ENCODE results near the gene DNAH5. TPM values are rescaled to one million over a fixed set of nuclear protein-coding genes. Genes with fewer than 3 reads are reported as not detected.

DNAH5 gene
- total and polyA plus RNA-seq, 2 of the 8 experiments (the other 6 are each of a cell fraction or from before 2014, with no cell fraction given): 0.30 to 0.73 TPM

DNA sequence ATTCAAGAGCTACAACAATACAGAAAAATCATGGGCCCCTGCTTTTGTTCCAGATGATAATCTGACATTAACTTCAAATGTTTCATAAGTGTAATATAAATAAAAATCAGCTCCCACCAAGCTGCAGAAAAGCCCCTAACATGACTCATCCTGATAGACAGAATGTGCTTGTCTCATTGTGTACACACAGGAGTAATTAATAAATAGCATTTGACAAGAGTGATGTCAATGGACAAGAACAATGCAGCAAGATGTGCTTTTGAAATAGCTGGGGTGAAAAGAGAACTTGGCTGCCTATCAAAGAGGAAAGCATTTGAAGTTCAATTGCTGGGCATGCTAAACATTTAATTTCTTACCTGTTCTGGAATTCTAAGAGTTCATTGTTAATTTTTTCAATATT lies 79.2 kb downstream of the DNAH5 start:
- H3K4me2 ChIP-seq (ENCODE audit: insufficient read depth in 1 of 2, low read depth in 2 of 2, low read length in 2 of 2): no peak overlapping the region
- no peak overlapping the region for H3K23ac ChIP-seq (ENCODE audit: insufficient read length)
- no peak overlapping the region for H3K4ac ChIP-seq (replicated peaks; ENCODE audit: insufficient read length, low read depth, low read length)
- H3K9me3 ChIP-seq (ENCODE audit: insufficient read depth in 2 of 2, low read depth in 1 of 2, low read length in 1 of 2): no peaks in the 10 kb centered on the region
- no peak overlapping the region for H2BK120ac ChIP-seq (replicated peaks; ENCODE audit: low read depth, low read length)
- no peaks in the 10 kb centered on the region for H3K4me1 ChIP-seq (replicated peaks in 1 of 4; ENCODE audit: control insufficient read depth in 3 of 4, insufficient read depth in 4 of 4, low read length in 3 of 4)
- no peaks in the 10 kb centered on the region for H3K27me3 ChIP-seq (replicated peaks in 1 of 4; ENCODE audit: control insufficient read depth in 3 of 4, extremely low read depth in 1 of 4, insufficient read depth in 3 of 4, low read length in 3 of 4)
- H2BK15ac ChIP-seq (ENCODE audit: low read length): no peak overlapping the region
- H4K5ac ChIP-seq (ENCODE audit: insufficient read length, low read depth, low read length): no peak overlapping the region
- H4K20me1 ChIP-seq (replicated peaks in 1 of 2; ENCODE audit: control insufficient read depth in 1 of 2, insufficient read depth in 2 of 2, low read length in 2 of 2): no peaks in the 10 kb centered on the region
- H4K8ac ChIP-seq (ENCODE audit: extremely low read depth, insufficient read depth, low read length): no peak overlapping the region
- no peaks in the 10 kb centered on the region for H3K79me1 ChIP-seq (ENCODE audit: low read depth, low read length)
- H3K4me3 ChIP-seq (ENCODE audit: extremely low read depth in 1 of 4, insufficient read depth in 2 of 4, low read depth in 3 of 4, low read length in 4 of 4): no peak overlapping the region
- H2BK20ac ChIP-seq (ENCODE audit: low read length): no peak overlapping the region
- no peak overlapping the region for H2AK5ac ChIP-seq (ENCODE audit: low read depth, low read length)
- H3K36me3 ChIP-seq (ENCODE audit: control insufficient read depth in 2 of 4, insufficient read depth in 4 of 4, low read length in 3 of 4): no peaks in the 10 kb centered on the region
- H3K79me2 ChIP-seq (ENCODE audit: control insufficient read depth in 1 of 2, insufficient read depth in 2 of 2, low read length in 2 of 2): no peaks in the 10 kb centered on the region
- H3K23me2 ChIP-seq (ENCODE audit: low read depth, low read length): no peaks in the 10 kb centered on the region; the same call in 1 of the 2 replicates
- no peak overlapping the region for H2AFZ ChIP-seq (ENCODE audit: low read length)
- H2BK12ac ChIP-seq (ENCODE audit: low read depth, low read length): no peak overlapping the region
- H3K27ac ChIP-seq (ENCODE audit: low read depth, low read length): no peak overlapping the region
- CTCF ChIA-PET (ENCODE audit: partially characterized antibody): interaction anchor here (0.6 to 1.6 kb wide), 3 partner anchors 9 to 205 kb away, joined by 3 to 6 read pairs (median 5); no protein-coding TSS in a partner anchor
- no peak for TF ChIP-seq TBP (IDR thresholded peaks at IDR 0.05; ENCODE audit: low read depth, low read length)
- TF ChIP-seq, protein P1, sequence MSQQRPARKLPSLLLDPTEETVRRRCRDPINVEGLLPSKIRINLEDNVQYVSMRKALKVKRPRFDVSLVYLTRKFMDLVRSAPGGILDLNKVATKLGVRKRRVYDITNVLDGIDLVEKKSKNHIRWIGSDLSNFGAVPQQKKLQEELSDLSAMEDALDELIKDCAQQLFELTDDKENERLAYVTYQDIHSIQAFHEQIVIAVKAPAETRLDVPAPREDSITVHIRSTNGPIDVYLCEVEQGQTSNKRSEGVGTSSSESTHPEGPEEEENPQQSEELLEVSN (IDR thresholded peaks at IDR 0.05): no peak
- no peak for TF ChIP-seq ZNF274 (IDR thresholded peaks at IDR 0.05; ENCODE audit: borderline replicate concordance, extremely low read depth, low read length)
- no peak for TF ChIP-seq RXRA (IDR thresholded peaks at IDR 0.05; ENCODE audit: insufficient read depth, low read depth, low read length)
- TF ChIP-seq KDM4A (IDR thresholded peaks at IDR 0.05; ENCODE audit: low read depth, low read length, severe bottlenecking): no peak
- H3K9ac ChIP-seq (replicated peaks in 1 of 4; ENCODE audit: extremely low read depth in 1 of 4, low read depth in 3 of 4, low read length in 3 of 4): no peak overlapping the region
- no peak for FAIRE-seq
- no peak overlapping the region for H3K56ac ChIP-seq (replicated peaks; ENCODE audit: insufficient read length, low read depth, low read length)
- no peak overlapping the region for H3K14ac ChIP-seq (ENCODE audit: insufficient read length)
- no peak overlapping the region for H2BK5ac ChIP-seq (ENCODE audit: low read depth, low read length)
- POLR2A ChIA-PET (ENCODE audit: partially characterized antibody): no interaction called here
- H3K18ac ChIP-seq (ENCODE audit: extremely low read depth, low read length): no peak overlapping the region
- no peak overlapping the region for H4K91ac ChIP-seq (replicated peaks; ENCODE audit: insufficient read length, low read length)
- DNase-seq (ENCODE audit: low read depth in 1 of 2, low spot score in 2 of 2): no peak

All from H1 (cell line).